Measurements from ENCODE around the gene GLT1D1. TPM values are rescaled to one million over a fixed set of nuclear protein-coding genes. Genes with fewer than 3 reads are reported as not detected.

GLT1D1 gene
- total and polyA plus RNA-seq, 10 donors = 0.41 to 41.4 (median 13.9) TPM

- DNase-seq = peak; percentile 47
- Histone ChIP-seq H3K36me3 (peaks cover 0 to 88% (median 0%) of the 10 kb centered on the region in 6 donors), H3K27me3 (replicated peaks in 1 of 7) (peaks cover 0 to 27% (median 0%) of the 10 kb centered on the region in 7 donors), H3K9me3 (peaks cover 0 to 18% (median 12%) of the 10 kb centered on the region in 8 donors), H3K4me1 (no peaks in the 10 kb centered on the region), H3K4me3 (no peak overlapping the region), H3K27ac (no peak overlapping the region)
- 78 to 96% (median 81%) methylated on average over 11 of the region's 11 CpGs for WGBS, 5 donors
- TF ChIP-seq POLR2AphosphoS5 (IDR thresholded peaks at IDR 0.05) = peak in 1 of 3 donors; percentile 57
- no peak for TF ChIP-seq CTCF (IDR thresholded peaks at IDR 0.05 in 8 of 11, conservative IDR thresholded peaks at IDR 0.05 in 3 of 11)
- intact Hi-C loops (cut with DNase I; ENCODE audit: low total_unique reads) = no loop called here
Observed at GRCh38 chr12:128961957-128962356, 108.7 kb downstream of the GLT1D1 start.

- peaks cover 0 to 77% (median 0%) of the 10 kb centered on the region in 6 donors for H3K36me3 ChIP-seq
- H3K4me1 ChIP-seq = peaks cover 0 to 12% (median 9%) of the 10 kb centered on the region in 6 donors
- no peak overlapping the region for H3K27ac ChIP-seq
- peaks cover 0 to 39% (median 10%) of the 10 kb centered on the region in 7 donors for H3K27me3 ChIP-seq (replicated peaks in 1 of 7)
- no peak for TF ChIP-seq POLR2A (IDR thresholded peaks at IDR 0.05)
- TF ChIP-seq POLR2AphosphoS5 (IDR thresholded peaks at IDR 0.05) = no peak
- no peak for TF ChIP-seq CTCF (IDR thresholded peaks at IDR 0.05 in 8 of 11, conservative IDR thresholded peaks at IDR 0.05 in 3 of 11)
- no peak overlapping the region for H3K4me3 ChIP-seq
- WGBS, 5 donors = 32 to 38% (median 36%) methylated on average over 6 of the region's 6 CpGs
- DNase-seq = no peak
- intact Hi-C loops (cut with DNase I; ENCODE audit: low total_unique reads) = no loop called here
- H3K9me3 ChIP-seq = peaks cover 0 to 18% (median 12%) of the 10 kb centered on the region in 8 donors
Observed at GRCh38 chr12:128966203-128966810, 113.0 kb downstream of the GLT1D1 start.

- H3K36me3 ChIP-seq = peaks cover 0 to 54% (median 0%) of the 10 kb centered on the region in 6 donors
- H3K4me3 ChIP-seq = no peak overlapping the region
- H3K27me3 ChIP-seq (replicated peaks in 1 of 7) = peaks cover 0 to 57% (median 11%) of the 10 kb centered on the region in 7 donors
- H3K4me1 ChIP-seq = peaks cover 0 to 16% (median 9%) of the 10 kb centered on the region in 6 donors
- peaks cover 0 to 18% (median 12%) of the 10 kb centered on the region in 8 donors for H3K9me3 ChIP-seq
- WGBS, 5 donors = 23 to 42% (median 36%) methylated on average over 5 to 8 of the region's 8 CpGs
- H3K27ac ChIP-seq = no peak overlapping the region
- DNase-seq = no peak
- TF ChIP-seq POLR2AphosphoS5 (IDR thresholded peaks at IDR 0.05) (no peak), POLR2A (IDR thresholded peaks at IDR 0.05) (no peak), CTCF (IDR thresholded peaks at IDR 0.05 in 8 of 11, conservative IDR thresholded peaks at IDR 0.05 in 3 of 11) (no peak)
- intact Hi-C loops (cut with DNase I; ENCODE audit: low total_unique reads) = no loop called here
Observed at GRCh38 chr12:128968668-128969067, 115.4 kb downstream of the GLT1D1 start.

- Histone ChIP-seq H3K36me3 (peaks cover 0 to 45% (median 0%) of the 10 kb centered on the region in 6 donors), H3K4me3 (peak overlapping the region in 1 of 8 donors; percentile 19), H3K9me3 (peaks cover 0 to 11% (median 8%) of the 10 kb centered on the region in 8 donors), H3K4me1 (peaks cover 0 to 16% (median 9%) of the 10 kb centered on the region in 6 donors), H3K27me3 (replicated peaks in 1 of 7) (peaks cover 0 to 65% (median 14%) of the 10 kb centered on the region in 7 donors), H3K27ac (no peak overlapping the region)
- WGBS, 5 donors = 0 to 3% (median 3%) methylated on average over 9 to 18 of the region's 18 CpGs
- no peak for DNase-seq
- TF ChIP-seq POLR2A (IDR thresholded peaks at IDR 0.05) = no peak
- TF ChIP-seq CTCF (IDR thresholded peaks at IDR 0.05 in 8 of 11, conservative IDR thresholded peaks at IDR 0.05 in 3 of 11) = peak in 5 of 11 experiments; percentile 19 to 46 (median 41)
- TF ChIP-seq POLR2AphosphoS5 (IDR thresholded peaks at IDR 0.05) = peak in 1 of 3 donors; percentile 34
- intact Hi-C loops (cut with DNase I; ENCODE audit: low total_unique reads) = no loop called here
Observed at GRCh38 chr12:128969480-128970055, 116.3 kb downstream of the GLT1D1 start.

Measured in spleen (tissue), 11 donors.